PFSK-1 (cell line): ENCODE data around the gene PTGFRN.

Experiments used
- FOXP2 ChIP-seq: optimal IDR thresholded peaks from 2 replicates; pipeline ENCODE3; 2011; ENCODE audit warnings: borderline replicate concordance, control low read depth, inconsistent platforms; ENCODE audit not compliant: insufficient read depth; ENCODE audit errors: extremely low read length, extremely low read depth
- POLR2AphosphoS5 ChIP-seq: IDR thresholded peaks from 2 replicates; pipeline ENCODE4 v1.6.1; 2012; ENCODE audit warnings: low read depth, mild to moderate bottlenecking, control low read depth, low read length, moderate library complexity
- SIN3A ChIP-seq: IDR thresholded peaks from 2 replicates; pipeline ENCODE4 v1.6.1; 2012; ENCODE audit warnings: mild to moderate bottlenecking, low read length, moderate library complexity, borderline replicate concordance; ENCODE audit not compliant: insufficient read depth
- TAF1 ChIP-seq: IDR thresholded peaks from 2 replicates; pipeline ENCODE4 v1.6.1; 2012; ENCODE audit warnings: low read length, control low read depth, borderline replicate concordance; ENCODE audit not compliant: insufficient read depth
- TF ChIP-seq, protein P1 (sequence below), 2 experiments: IDR thresholded peaks; 2 replicates each; pipeline versions ENCODE4 v1.6.1 to v1.8.0; 2011 to 2012; ENCODE audit warnings: low read depth in 2 of 2, low read length in 2 of 2, control low read depth in 1 of 2, inconsistent platforms in 1 of 2, mild to moderate bottlenecking in 1 of 2, moderate library complexity in 1 of 2; ENCODE audit not compliant: insufficient read depth in 1 of 2

Gene PTGFRN

DNA sequence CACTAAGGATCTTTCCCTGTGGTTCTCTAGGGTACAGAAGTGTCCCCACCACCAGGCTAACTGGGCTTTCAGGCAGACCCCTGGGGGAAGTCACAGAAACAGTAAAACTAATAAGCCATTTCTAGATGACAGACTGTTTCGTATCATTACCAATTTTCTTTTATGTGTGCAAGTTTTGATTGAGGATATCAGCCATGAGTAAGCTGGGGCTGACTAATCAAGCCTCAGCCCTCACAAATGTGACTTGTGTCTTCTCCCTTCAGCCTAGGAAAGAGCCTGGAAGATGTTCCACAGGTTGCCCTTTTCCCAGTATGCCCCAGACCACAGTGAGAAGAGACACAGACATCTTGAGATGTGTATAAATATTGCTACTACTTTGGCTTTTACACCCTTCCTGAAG, 10.5 kb downstream of the PTGFRN start:
- TF ChIP-seq, protein P1, sequence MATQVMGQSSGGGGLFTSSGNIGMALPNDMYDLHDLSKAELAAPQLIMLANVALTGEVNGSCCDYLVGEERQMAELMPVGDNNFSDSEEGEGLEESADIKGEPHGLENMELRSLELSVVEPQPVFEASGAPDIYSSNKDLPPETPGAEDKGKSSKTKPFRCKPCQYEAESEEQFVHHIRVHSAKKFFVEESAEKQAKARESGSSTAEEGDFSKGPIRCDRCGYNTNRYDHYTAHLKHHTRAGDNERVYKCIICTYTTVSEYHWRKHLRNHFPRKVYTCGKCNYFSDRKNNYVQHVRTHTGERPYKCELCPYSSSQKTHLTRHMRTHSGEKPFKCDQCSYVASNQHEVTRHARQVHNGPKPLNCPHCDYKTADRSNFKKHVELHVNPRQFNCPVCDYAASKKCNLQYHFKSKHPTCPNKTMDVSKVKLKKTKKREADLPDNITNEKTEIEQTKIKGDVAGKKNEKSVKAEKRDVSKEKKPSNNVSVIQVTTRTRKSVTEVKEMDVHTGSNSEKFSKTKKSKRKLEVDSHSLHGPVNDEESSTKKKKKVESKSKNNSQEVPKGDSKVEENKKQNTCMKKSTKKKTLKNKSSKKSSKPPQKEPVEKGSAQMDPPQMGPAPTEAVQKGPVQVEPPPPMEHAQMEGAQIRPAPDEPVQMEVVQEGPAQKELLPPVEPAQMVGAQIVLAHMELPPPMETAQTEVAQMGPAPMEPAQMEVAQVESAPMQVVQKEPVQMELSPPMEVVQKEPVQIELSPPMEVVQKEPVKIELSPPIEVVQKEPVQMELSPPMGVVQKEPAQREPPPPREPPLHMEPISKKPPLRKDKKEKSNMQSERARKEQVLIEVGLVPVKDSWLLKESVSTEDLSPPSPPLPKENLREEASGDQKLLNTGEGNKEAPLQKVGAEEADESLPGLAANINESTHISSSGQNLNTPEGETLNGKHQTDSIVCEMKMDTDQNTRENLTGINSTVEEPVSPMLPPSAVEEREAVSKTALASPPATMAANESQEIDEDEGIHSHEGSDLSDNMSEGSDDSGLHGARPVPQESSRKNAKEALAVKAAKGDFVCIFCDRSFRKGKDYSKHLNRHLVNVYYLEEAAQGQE (IDR thresholded peaks at IDR 0.05; ENCODE audit: insufficient read depth in 1 of 2, low read depth in 2 of 2, low read length in 2 of 2), result no peak

DNA sequence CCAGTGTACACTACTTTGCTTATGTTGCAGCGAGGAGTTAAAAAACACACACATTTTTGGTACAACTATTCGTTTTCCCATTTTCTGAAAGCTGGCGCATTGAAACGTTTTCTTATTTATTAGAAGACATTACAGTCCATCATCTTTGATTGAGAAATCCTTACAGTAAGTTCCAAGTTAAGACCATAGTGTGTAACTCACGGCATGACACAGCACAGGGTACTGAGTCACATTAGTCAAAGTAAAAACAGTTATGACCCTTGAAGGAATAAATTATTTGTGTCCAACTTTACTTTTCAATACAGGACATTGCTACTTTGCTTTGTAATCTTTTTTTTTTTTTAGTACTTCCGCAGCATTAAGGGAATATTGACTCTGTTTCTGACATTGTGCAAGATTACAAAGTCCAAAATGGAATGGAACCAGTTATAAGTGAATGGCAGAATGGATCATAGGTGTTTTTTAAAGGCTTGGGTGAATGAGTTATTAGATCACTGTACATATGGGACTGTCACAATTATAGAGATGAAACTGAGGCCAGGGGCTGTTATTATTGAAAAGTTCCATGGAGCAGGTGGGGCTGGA, 11.7 kb downstream of the PTGFRN start:
- TF ChIP-seq SIN3A (no peak), FOXP2 (no peak), TAF1 (no peak), POLR2AphosphoS5 (no peak)
- TF ChIP-seq, protein P1 (IDR thresholded peaks at IDR 0.05; ENCODE audit: insufficient read depth in 1 of 2, low read depth in 2 of 2, low read length in 2 of 2), result no peak

DNA sequence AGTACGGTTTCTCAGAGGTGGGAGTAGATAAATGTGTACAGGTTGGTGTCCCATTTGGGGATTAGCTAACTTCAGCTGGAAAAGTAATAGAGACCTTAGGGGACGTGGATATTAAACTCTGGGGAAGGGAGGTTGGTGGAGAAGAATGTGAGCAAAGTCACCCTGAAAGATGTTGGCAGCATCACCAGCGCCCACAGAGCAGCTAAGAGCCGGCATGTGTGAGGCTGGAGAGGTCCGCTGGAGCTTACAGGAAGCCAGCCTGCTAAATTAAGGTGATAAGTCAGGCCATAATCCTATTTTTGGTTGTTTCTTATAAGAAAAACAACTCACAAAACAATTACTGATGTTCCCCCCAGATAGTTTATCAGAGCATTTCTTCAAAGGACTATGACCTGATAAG, 12.2 kb downstream of the PTGFRN start:
- TF ChIP-seq TAF1 (no peak), SIN3A (no peak), POLR2AphosphoS5 (no peak), FOXP2 (no peak)
- TF ChIP-seq, protein P1 (IDR thresholded peaks at IDR 0.05; ENCODE audit: insufficient read depth in 1 of 2, low read depth in 2 of 2, low read length in 2 of 2), result no peak

DNA sequence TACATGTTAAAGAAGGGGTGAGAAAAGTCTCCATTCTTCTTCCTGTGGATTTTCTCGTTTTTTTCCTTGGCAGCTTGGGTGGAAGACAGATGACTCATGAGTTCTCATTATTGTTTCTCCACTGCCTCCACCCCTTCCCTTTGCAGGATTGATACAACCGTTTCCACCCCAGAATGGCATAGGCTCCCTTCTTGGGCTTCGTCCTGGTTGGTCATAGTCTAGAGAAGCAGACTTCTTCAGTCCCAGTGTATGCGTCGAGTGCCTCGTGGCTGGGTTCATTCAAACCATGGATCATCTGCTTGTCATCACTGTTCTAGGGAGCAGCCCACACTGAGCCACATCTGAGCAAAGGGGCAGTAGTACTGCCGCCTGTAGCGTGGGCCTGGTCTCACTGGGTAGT, 13.7 kb downstream of the PTGFRN start:
- TF ChIP-seq POLR2AphosphoS5, result no peak
- no peak for TF ChIP-seq FOXP2
- TF ChIP-seq SIN3A, result no peak
- TF ChIP-seq, protein P1 (IDR thresholded peaks at IDR 0.05; ENCODE audit: insufficient read depth in 1 of 2, low read depth in 2 of 2, low read length in 2 of 2), result no peak
- no peak for TF ChIP-seq TAF1

DNA sequence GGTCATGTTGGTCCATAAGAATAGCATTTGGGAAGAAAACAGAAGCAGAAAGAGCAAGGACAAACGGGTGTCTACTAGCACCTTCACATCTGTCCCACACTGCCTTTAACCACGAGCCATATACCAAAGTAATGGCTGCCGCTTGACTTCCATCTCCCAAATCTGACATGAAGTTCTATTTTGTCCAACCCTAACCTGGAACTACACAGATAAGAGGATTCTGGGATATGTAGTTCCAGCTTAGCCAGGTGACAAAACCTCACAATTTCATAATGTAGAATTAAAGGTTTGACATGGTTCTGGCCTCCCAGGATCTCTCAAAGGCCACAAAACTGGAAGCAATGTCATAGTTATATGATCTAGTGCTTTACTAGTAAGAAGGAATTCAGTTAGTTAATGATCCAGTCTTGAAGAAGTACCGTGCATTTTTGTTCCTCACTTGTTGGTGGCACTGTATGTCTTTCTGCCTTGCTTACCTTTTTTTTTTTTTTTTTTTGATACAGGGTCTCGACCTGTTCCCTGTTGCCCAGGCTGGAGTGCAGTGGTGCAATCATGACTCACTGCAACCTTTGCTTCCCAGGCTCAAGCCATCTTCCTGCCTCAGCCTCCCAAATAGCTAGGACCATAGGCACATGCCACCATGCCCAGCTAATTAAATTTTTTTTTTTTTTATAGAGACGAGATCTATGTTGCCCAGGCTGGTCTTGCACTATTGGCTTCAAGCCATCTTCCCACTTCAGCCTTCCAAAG, 17.5 kb downstream of the PTGFRN start:
- TF ChIP-seq, protein P1 (IDR thresholded peaks at IDR 0.05; ENCODE audit: insufficient read depth in 1 of 2, low read depth in 2 of 2, low read length in 2 of 2), result no peak
- no peak for TF ChIP-seq SIN3A
